T-helper 2 cell treated with Interferon-gamma antibody and Interleukin-4, amounts not matched to agents 100 ng/mL and 5 ng/mL, for 36 hours (primary cell): ENCODE measurements around the gene WIPF2. TPM values are rescaled to one million over a fixed set of nuclear protein-coding genes. Genes with fewer than 3 reads are reported as not detected.

Experiments used
- intact Hi-C: fragments of 100-400 bp; cut with micrococcal nuclease; formaldehyde crosslinking; loops from one replicate; pipeline ENCODE4 v1.15.1; 2023
- total RNA-seq: library from RNA; stranded (reverse); gene quantifications from 2 replicates; pipeline ENCODE4 v1.2.3, GENCODE V29; 2022

The WIPF2 gene
- total RNA-seq, 1 donor from 2014 or later, result 25.4 TPM

- intact Hi-C loops, result no loop called here
Observed at GRCh38 chr17:40312893-40313667, 94.0 kb downstream of the WIPF2 start.

- intact Hi-C loops, result no loop called here
Observed at GRCh38 chr17:40313668-40314583, 94.8 kb downstream of the WIPF2 start.

GRCh38 chr17:40314584-40314956, 95.5 kb downstream of the WIPF2 start:
- intact Hi-C loops, result no loop called here

- intact Hi-C loops, result loop anchor here (5.0 kb wide), 1 partner anchor 102 kb away; the partner anchor contains the start of gene TOP2A
Observed at GRCh38 chr17:40315206-40315605, 96.1 kb downstream of the WIPF2 start.

DNA sequence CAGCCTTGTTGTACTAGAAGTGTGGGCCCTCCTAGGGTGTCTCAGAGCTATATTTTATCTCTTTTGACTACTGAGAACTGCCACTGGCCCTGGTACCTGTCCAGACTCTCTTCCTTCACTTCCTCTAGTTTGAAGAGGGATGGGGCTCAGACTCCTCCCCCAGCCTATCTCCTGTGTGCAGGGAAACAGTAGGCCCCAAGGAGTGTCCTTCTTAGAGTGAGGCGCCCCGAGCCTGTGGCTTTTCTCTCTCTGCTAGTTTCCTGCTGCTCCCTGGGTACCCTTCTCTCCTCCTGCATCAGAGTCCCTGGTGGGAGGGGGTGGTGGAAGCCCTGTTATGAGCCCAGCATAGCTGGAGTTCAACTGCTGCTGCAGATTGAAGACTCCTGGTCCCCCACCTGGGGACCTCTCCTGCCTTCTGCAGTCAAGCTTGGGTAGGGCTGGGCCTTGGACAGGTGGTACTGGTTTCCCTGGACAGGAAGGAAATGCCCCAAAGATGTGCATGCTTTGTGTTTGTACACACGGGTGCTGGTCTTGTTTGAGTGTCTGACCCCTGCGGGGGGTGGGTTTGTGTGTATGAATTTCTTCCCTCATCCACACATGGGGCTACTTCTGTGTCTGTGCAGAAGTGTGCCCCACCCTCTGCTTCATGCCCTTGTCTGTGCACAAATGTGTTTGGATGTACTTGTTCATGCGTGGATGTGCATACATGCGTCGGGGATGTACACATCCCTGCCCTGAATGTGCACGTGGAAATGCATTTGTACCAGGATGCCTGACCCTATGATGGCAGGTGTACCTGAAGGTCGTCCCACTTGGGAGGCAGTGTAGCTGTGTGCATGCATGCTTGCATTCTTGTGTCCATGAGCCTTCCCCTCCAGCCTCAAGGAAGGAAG, 96.8 kb downstream of the WIPF2 start:
- intact Hi-C loops, result loop anchor here (5.0 kb wide), 1 partner anchor 101 kb away; the partner anchor contains the start of gene TOP2A

GRCh38 chr17:40316571-40317344, 97.7 kb downstream of the WIPF2 start:
- intact Hi-C loops, result loop anchor here (5.0 kb wide), 1 partner anchor 101 kb away; the partner anchor contains the start of gene TOP2A

- intact Hi-C loops, result loop anchor here (5.0 kb wide), 1 partner anchor 100 kb away; the partner anchor contains the start of gene TOP2A
Observed at GRCh38 chr17:40317345-40317873, 98.3 kb downstream of the WIPF2 start.

GRCh38 chr17:40317880-40318829, 99.1 kb downstream of the WIPF2 start:
- intact Hi-C loops, result loop anchor here (1.0 to 5.0 kb wide), 4 partner anchors 9 to 99 kb away; partner anchors contain the start of gene TOP2A

DNA sequence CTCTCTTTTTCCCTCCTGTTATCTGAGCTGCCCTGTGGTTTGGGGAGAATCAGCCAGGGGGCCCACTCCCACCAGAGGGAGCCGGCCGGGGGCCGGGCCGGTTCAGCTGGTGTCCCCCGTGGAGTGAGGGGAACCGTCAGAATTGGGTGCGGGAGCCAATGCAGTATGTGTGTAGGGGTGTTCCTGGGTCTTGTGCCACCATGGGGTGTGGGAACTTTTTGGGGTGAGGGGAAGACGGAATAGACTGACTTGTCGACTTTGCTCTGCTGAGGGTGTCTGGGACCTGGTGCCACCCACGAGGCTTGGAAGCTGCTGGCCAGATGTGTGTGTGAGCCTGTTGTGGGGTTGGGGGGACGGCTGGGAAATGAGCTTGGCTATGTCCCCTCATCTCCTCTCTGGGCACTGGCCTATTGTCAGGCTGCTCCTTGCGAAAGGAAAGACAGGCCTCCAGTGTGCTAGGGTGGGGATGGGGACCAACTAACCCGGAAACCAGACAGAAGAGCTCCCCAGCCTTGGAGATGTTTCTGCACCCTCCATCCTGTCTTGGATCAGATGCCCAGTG, 99.8 kb downstream of the WIPF2 start:
- intact Hi-C loops, result loop anchor here (1.0 to 5.0 kb wide), 4 partner anchors 8 to 98 kb away; partner anchors contain the start of gene TOP2A

DNA sequence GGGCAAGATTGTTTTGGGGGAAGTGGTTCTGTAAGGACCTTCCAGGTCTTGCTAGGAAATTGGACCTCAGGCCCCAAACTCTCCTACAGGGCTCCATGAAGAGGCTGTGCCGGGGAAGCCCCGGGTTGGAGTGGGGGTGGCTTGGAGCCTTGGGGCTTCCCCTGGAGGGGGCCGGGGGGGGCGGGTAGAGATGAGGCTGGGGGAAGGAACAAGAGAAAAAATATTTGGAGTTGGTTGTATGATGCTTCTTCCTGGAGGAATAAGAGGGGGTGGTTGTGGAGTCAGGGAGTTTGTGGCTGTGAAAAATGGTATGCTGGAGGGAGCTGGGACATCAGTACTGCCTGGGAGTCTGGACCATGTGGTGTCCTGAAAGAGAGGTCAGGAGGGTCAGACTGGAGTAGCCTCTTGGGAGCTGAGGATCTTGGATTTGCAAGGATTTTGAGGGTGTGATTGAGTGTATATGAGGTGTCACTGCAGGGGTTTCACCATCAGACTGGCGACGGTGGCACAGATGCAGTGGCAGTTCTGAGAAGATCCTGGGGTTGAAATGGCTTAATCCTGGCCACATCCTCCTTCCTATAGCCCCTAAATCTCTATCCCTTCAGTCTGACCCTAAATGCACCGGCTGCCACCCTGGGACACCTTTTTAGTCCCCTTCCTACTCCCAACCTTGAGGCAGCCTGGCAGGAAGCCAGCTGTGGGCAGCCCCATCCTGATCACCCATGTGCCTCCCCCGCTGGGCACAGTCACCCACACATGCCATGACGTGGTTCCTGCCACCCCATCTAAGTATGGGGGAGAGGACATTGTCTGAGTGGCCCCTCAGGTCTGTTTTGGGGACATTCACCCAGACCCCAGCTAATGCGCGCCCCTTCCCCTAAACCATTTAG, 100.8 kb downstream of the WIPF2 start:
- intact Hi-C loops, result loop anchor here (2.0 to 5.0 kb wide), 4 partner anchors 17 to 97 kb away; partner anchors contain the start of genes CDC6 and TOP2A

DNA sequence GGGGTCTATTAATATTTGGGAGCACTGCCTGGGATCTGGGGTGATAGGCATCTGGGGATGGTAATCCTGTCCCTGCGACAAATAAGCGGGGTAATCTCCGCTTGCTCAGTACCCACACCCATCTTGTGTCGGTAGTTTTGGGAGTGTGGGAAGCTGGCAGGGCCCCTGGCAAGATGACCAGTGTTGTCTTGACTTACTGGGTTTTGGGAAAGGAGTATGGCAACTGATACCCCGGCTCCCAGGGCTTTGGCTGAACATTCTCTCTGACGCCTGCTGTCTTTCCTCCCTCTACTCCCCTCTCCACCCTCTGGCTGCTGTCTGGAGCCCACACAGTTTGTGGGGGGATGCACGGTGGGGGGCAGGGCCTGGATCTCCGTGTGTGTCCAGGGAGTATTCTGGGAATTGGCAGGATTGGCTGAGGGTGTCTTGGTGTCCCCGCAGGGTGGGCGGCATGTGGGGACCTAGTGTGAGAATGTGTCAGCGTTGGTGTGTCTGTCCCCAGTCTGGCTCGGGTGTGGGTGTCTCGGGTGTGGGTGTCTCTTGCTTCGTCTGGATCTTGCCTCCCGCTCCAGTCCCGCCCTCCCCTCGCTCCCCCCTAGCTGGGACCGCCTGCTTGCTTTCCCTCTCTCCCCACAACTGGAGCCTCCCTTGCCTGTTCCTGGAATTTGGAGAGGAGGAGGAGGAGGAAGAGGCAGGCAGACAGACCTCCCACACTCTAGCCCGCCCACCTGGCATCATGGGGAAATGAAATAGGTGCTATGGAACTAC, 101.8 kb downstream of the WIPF2 start:
- intact Hi-C loops, result loop anchor here (5.0 kb wide), 2 partner anchors 34 to 36 kb away; partner anchors contain the start of gene CDC6

DNA sequence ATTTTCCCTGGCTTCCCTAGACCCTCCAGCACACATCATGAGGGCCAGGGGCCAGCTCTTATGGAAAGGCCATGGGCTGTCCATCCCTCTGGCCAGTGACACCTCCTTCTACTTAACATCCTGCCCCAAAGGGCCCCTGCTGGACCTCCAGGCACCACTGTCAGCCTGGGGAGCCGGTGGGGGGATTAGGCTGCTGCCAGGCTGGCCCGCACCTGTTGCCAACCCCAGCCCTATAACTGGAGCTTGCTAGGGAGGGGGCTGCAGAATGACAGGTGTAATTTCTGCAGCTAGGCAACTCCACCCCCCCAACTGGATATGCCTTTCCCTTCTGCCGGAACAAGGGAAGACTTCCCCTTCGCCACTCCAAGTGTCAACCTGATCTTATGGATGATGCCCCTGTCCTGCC, 102.4 kb downstream of the WIPF2 start:
- intact Hi-C loops, result loop anchor here (5.0 kb wide), 2 partner anchors 34 to 36 kb away; partner anchors contain the start of gene CDC6

DNA sequence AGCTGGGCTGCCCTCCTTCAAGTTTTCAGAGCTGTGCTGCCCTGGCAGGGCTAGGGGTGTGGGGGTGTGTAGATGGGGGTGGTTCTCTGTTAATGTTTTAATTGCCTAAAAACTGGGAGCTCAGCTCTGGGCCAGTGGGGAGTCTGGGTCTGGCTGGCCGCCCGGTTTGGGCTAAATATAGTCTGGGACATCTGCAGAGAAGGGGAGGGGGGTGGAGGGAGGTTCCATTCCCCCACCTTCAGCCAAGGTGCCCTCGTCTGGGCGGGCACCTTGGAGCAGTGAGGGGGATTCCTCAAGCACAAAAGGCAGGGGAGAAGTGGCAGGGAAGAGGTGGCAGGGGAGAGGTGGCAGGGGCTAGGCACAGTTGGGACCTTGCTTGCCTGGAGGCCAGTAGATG, 102.9 kb downstream of the WIPF2 start:
- intact Hi-C loops, result loop anchor here (1.0 to 5.0 kb wide), 3 partner anchors 35 to 103 kb away; partner anchors contain the start of genes CDC6 and WIPF2

GRCh38 chr17:40322358-40323315, 103.5 kb downstream of the WIPF2 start:
- intact Hi-C loops, result loop anchor here (1.0 to 5.0 kb wide), 4 partner anchors 19 to 103 kb away; partner anchors contain the start of genes CDC6 and WIPF2
